Sigmoid colon (tissue), 7 donors: ENCODE measurements around the gene ACTN1. TPM values are rescaled to one million over a fixed set of nuclear protein-coding genes. Genes with fewer than 3 reads are reported as not detected.

Experiments used
- DNase-seq: peaks from one replicate; pipeline ENCODE4 v3.0.0-alpha.2; 2019
- H3K27ac ChIP-seq, 4 donors: fragments of 200-600 bp; sonication (generic); one replicate each; pipeline ENCODE4 v1.5.1; 2016 to 2019; ENCODE audit warnings: mild to moderate bottlenecking in 1 of 4
- H3K27me3 ChIP-seq, 3 donors: fragments of 200-600 bp; sonication (generic); one replicate each; pipeline ENCODE4 v1.5.1; 2019; ENCODE audit warnings: mild to moderate bottlenecking in 1 of 3
- H3K36me3 ChIP-seq, 4 donors: fragments of 200-600 bp; sonication (generic); one replicate each; pipeline ENCODE4 v1.5.1; 2016 to 2019
- H3K4me1 ChIP-seq, 4 donors: fragments of 200-600 bp; sonication (generic); one replicate each; pipeline ENCODE4 v1.5.1; 2017 to 2019
- H3K4me3 ChIP-seq, 4 donors: fragments of 200-600 bp; sonication (generic); one replicate each; pipeline ENCODE4 v1.5.1; 2017 to 2019; ENCODE audit warnings: mild to moderate bottlenecking in 2 of 4, moderate library complexity in 1 of 4
- H3K9me3 ChIP-seq, 4 donors: fragments of 200-600 bp in 3 of 4; sonication (generic) in 3 of 4; one replicate each; pipeline versions ENCODE4 v1.5.1 to v1.6.1; 2013 to 2019
- CTCF ChIP-seq, 4 experiments: fragments of 450-650 bp in 3 of 4; fragments of 200-600 bp in 1 of 4; IDR thresholded peaks; one replicate each; pipeline ENCODE4 v1.5.1; 2016 to 2019; ENCODE audit warnings: antibody characterized with exemption in 4 of 4, mild to moderate bottlenecking in 3 of 4, moderate library complexity in 2 of 4
- EP300 ChIP-seq, 4 donors: sonication (generic); formaldehyde crosslinking; IDR thresholded peaks; one replicate each; pipeline ENCODE4 v1.6.1; 2017; ENCODE audit warnings: antibody characterized with exemption in 4 of 4
- POLR2A ChIP-seq, 2 donors: fragments of 450-650 bp; IDR thresholded peaks; one replicate each; pipeline ENCODE4 v1.6.1; 2016; ENCODE audit warnings: antibody characterized with exemption in 2 of 2, mild to moderate bottlenecking in 2 of 2, moderate library complexity in 2 of 2
- POLR2AphosphoS5 ChIP-seq, 4 donors: sonication (generic); formaldehyde crosslinking; IDR thresholded peaks; one replicate each; pipeline ENCODE4 v1.6.1; 2017; ENCODE audit warnings: antibody characterized with exemption in 4 of 4
- WGBS, 2 donors: extraction: QIAGEN DNeasy Blood & Tissue Kit; methylation state at CpG; one replicate each; pipeline ENCODE4 v1.1.7; 2013; 5-methylcytosine and 5-hydroxymethylcytosine counted together
- intact Hi-C: fragments of 100-400 bp; cut with DNase I; formaldehyde crosslinking; loops from one replicate; pipeline ENCODE4 v1.15.1; 2023
- polyA plus RNA-seq, 3 donors: library from polyadenylated mRNA; stranded (reverse); fragments of 200-250 nt; gene quantifications; one replicate each; pipeline ENCODE4 v1.2.3, GENCODE V29; 2013
- total RNA-seq, 4 donors: library from RNA; depleted of rRNA; stranded (reverse); fragments of >200 nt; gene quantifications; one replicate each; pipeline ENCODE4 v1.1.0, GENCODE V29; 2016
- donor health status: healthy with polysubstance abuse.
- donor health status: Bipolar disorder and iron deficiency.
- donor health status: healthy.

ACTN1 gene
- total and polyA plus RNA-seq, 7 donors, result 20.1 to 1,069 (median 372) TPM

GRCh38 chr14:68896132-68896531, 83.0 kb downstream of the ACTN1 start:
- Histone ChIP-seq H3K27ac (peak overlapping the region; percentile 98 to 100 (median 100)), H3K4me3 (no peak overlapping the region), H3K9me3 (no peaks in the 10 kb centered on the region), H3K4me1 (peaks cover 0 to 95% (median 85%) of the 10 kb centered on the region in 4 donors), H3K27me3 (no peaks in the 10 kb centered on the region), H3K36me3 (peaks cover 26 to 77% (median 52%) of the 10 kb centered on the region in 4 donors)
- intact Hi-C loops, result no loop called here
- TF ChIP-seq CTCF (IDR thresholded peaks at IDR 0.05) (peak in 1 of 4 experiments; percentile 14), EP300 (IDR thresholded peaks at IDR 0.05) (no peak), POLR2AphosphoS5 (IDR thresholded peaks at IDR 0.05) (no peak), POLR2A (IDR thresholded peaks at IDR 0.05) (no peak)
- WGBS, 2 donors, result 92% methylated on average over 9 of the region's 9 CpGs
- no peak for DNase-seq

- TF ChIP-seq CTCF (IDR thresholded peaks at IDR 0.05), result no peak
- no peak for TF ChIP-seq EP300 (IDR thresholded peaks at IDR 0.05)
- no peak for TF ChIP-seq POLR2A (IDR thresholded peaks at IDR 0.05)
- TF ChIP-seq POLR2AphosphoS5 (IDR thresholded peaks at IDR 0.05), result no peak
- no peak for DNase-seq
- Histone ChIP-seq H3K27me3 (no peaks in the 10 kb centered on the region), H3K4me1 (peaks cover 0 to 92% (median 81%) of the 10 kb centered on the region in 4 donors), H3K9me3 (no peaks in the 10 kb centered on the region), H3K4me3 (no peak overlapping the region), H3K36me3 (peaks cover 30 to 77% (median 58%) of the 10 kb centered on the region in 4 donors), H3K27ac (peak overlapping the region; percentile 98 to 100 (median 100))
- 90 to 95% methylated on average over 14 of the region's 14 CpGs for WGBS, 2 donors
- intact Hi-C loops, result no loop called here
Measured at GRCh38 chr14:68894802-68895703, 84.0 kb downstream of the ACTN1 start.

- Histone ChIP-seq H3K27me3 (no peaks in the 10 kb centered on the region), H3K4me1 (peaks cover 0 to 92% (median 81%) of the 10 kb centered on the region in 4 donors), H3K4me3 (no peak overlapping the region), H3K36me3 (peaks cover 39 to 81% (median 63%) of the 10 kb centered on the region in 4 donors), H3K9me3 (no peaks in the 10 kb centered on the region), H3K27ac (peak overlapping the region; percentile 98 to 100 (median 100))
- peak; percentile 95 for DNase-seq
- TF ChIP-seq EP300 (IDR thresholded peaks at IDR 0.05) (peak in 2 of 4 donors; percentile 82), POLR2A (IDR thresholded peaks at IDR 0.05) (no peak), CTCF (IDR thresholded peaks at IDR 0.05) (no peak), POLR2AphosphoS5 (IDR thresholded peaks at IDR 0.05) (peak; percentile 56 to 83 (median 80))
- intact Hi-C loops, result no loop called here
- 83 to 89% methylated on average over 6 of the region's 6 CpGs for WGBS, 2 donors
Measured at GRCh38 chr14:68894123-68894522, 85.0 kb downstream of the ACTN1 start.

- Histone ChIP-seq H3K27me3 (no peaks in the 10 kb centered on the region), H3K27ac (peak overlapping the region; percentile 98 to 100 (median 100)), H3K4me3 (no peak overlapping the region), H3K36me3 (peaks cover 41 to 87% (median 66%) of the 10 kb centered on the region in 4 donors), H3K9me3 (no peaks in the 10 kb centered on the region), H3K4me1 (peaks cover 0 to 92% (median 81%) of the 10 kb centered on the region in 4 donors)
- TF ChIP-seq POLR2AphosphoS5 (IDR thresholded peaks at IDR 0.05) (no peak), POLR2A (IDR thresholded peaks at IDR 0.05) (no peak), CTCF (IDR thresholded peaks at IDR 0.05) (no peak), EP300 (IDR thresholded peaks at IDR 0.05) (no peak)
- intact Hi-C loops, result no loop called here
- 82 to 91% methylated on average over 8 of the region's 8 CpGs for WGBS, 2 donors
- peak; percentile 69 for DNase-seq
Measured at GRCh38 chr14:68893566-68893965, 85.5 kb downstream of the ACTN1 start.
